Endothelial cell of umbilical vein (primary cell): ENCODE data around the gene EXD3. TPM values are rescaled to one million over a fixed set of nuclear protein-coding genes. Genes with fewer than 3 reads are reported as not detected.

Experiments
- BruUV-seq: library from RNA; stranded (reverse); fragments of 400-500 nt; replicated peaks from 2 replicates; lab custom pipeline; 2021; lab: Mats Ljungman, UMichigan
- CTCF ChIA-PET: fragments of 300-600, 350-600 bp; sonication (Branson Sonifier 250); formaldehyde crosslinking; loops from one replicate; lab custom pipeline; 2021; ENCODE audit warnings: antibody characterized with exemption, inconsistent platforms; lab: Charles Lee
- POLR2A ChIA-PET: fragments of 300-600, 350-600 bp; sonication (Branson Sonifier 250); formaldehyde crosslinking; loops from one replicate; lab custom pipeline; 2021; ENCODE audit warnings: antibody characterized with exemption, inconsistent platforms; lab: Charles Lee
- DNase-seq: peaks from one replicate; pipeline ENCODE4 v3.0.0-alpha.2; 2011; ENCODE audit warnings: low read depth, low spot score
- FAIRE-seq: peaks from 2 replicates; lab custom pipeline; 2011; peaks lifted over from hg19 to GRCh38; lab: Jason Lieb, UNC
- H2AFZ ChIP-seq: 2 replicates; pipeline ENCODE4 v1.6.0; 2012; ENCODE audit warnings: low read depth, low read length, control low read depth, inconsistent platforms
- H3K27ac ChIP-seq: 2 replicates; pipeline ENCODE4 v1.5.1; 2011; ENCODE audit warnings: low read depth, mild to moderate bottlenecking, control low read depth, low read length, moderate library complexity; ENCODE audit not compliant: insufficient read depth
- H3K27me3 ChIP-seq, 2 experiments: 2 replicates each; pipeline versions ENCODE4 v1.6.0 to v1.6.1; 2011; ENCODE audit warnings: low read length in 2 of 2, mixed read lengths in 1 of 2; ENCODE audit not compliant: control insufficient read depth in 2 of 2, insufficient read depth in 2 of 2
- H3K36me3 ChIP-seq, 2 experiments: 2 replicates in 1 of 2; 3 replicates in 1 of 2; pipeline ENCODE4 v1.5.1; 2011; ENCODE audit warnings: low read length in 2 of 2, mild to moderate bottlenecking in 1 of 2, moderate library complexity in 1 of 2; ENCODE audit not compliant: control insufficient read depth in 2 of 2, insufficient read depth in 2 of 2; ENCODE audit errors: extremely low read depth in 1 of 2
- H3K4me1 ChIP-seq: 3 replicates; pipeline ENCODE4 v1.5.1; 2011; ENCODE audit warnings: mild to moderate bottlenecking, low read length; ENCODE audit not compliant: control insufficient read depth, insufficient read depth; ENCODE audit errors: extremely low read depth
- H3K4me2 ChIP-seq: 2 replicates; pipeline ENCODE4 v1.6.1; 2011; ENCODE audit warnings: low read length, control low read depth, mixed read lengths; ENCODE audit not compliant: insufficient read depth
- H3K4me3 ChIP-seq, 3 experiments: fragments of 200-600 bp in 1 of 3; sonication (generic), shearing (Covaris generic) in 1 of 3; replicated peaks in 1 of 3; 2 replicates each; pipeline ENCODE4 v1.5.1; 2011 to 2016; ENCODE audit warnings: control low read depth in 3 of 3, low read length in 3 of 3, mild to moderate bottlenecking in 2 of 3, inconsistent platforms in 1 of 3, low read depth in 1 of 3, moderate library complexity in 1 of 3; ENCODE audit not compliant: insufficient read depth in 1 of 3
- H3K79me2 ChIP-seq: 2 replicates; pipeline ENCODE4 v1.6.0; 2012; ENCODE audit warnings: low read length, inconsistent platforms; ENCODE audit not compliant: control insufficient read depth, insufficient read depth
- H3K9ac ChIP-seq: replicated peaks from 2 replicates; pipeline ENCODE3; 2011; ENCODE audit warnings: low read length, control low read depth; ENCODE audit not compliant: insufficient read depth; ENCODE audit errors: extremely low read depth
- H3K9me1 ChIP-seq: replicated peaks from 3 replicates; pipeline ENCODE4 v1.6.0; 2011; ENCODE audit warnings: mild to moderate bottlenecking, low read length; ENCODE audit not compliant: control insufficient read depth, insufficient read depth; ENCODE audit errors: extremely low read depth
- H3K9me3 ChIP-seq: replicated peaks from 2 replicates; pipeline ENCODE4 v1.5.1; 2012; ENCODE audit warnings: low read length, inconsistent platforms; ENCODE audit not compliant: control insufficient read depth, insufficient read depth
- H4K20me1 ChIP-seq: replicated peaks from 2 replicates; pipeline ENCODE3; 2011; ENCODE audit warnings: mild to moderate bottlenecking, low read length; ENCODE audit not compliant: control insufficient read depth, insufficient read depth; ENCODE audit errors: extremely low read depth
- EZH2 ChIP-seq: IDR thresholded peaks from 2 replicates; pipeline ENCODE4 v1.6.1; 2012; ENCODE audit warnings: borderline replicate concordance, low read depth, mild to moderate bottlenecking, moderate library complexity, low read length, inconsistent platforms; ENCODE audit not compliant: severe bottlenecking
- FOS ChIP-seq: IDR thresholded peaks from 2 replicates; pipeline ENCODE4 v1.6.1; 2011; ENCODE audit warnings: mild to moderate bottlenecking, low read length, moderate library complexity, borderline replicate concordance; ENCODE audit not compliant: insufficient read depth
- GATA2 ChIP-seq: IDR thresholded peaks from 2 replicates; pipeline ENCODE4 v1.7.0; 2011; ENCODE audit warnings: low read depth, mild to moderate bottlenecking, moderate library complexity, mixed read lengths, low read length; ENCODE audit not compliant: insufficient read length, insufficient read depth
- JUN ChIP-seq: IDR thresholded peaks from 2 replicates; pipeline ENCODE4 v1.6.1; 2011; ENCODE audit warnings: borderline replicate concordance, low read depth; ENCODE audit not compliant: insufficient read length, insufficient read depth
- MAX ChIP-seq: IDR thresholded peaks from 2 replicates; pipeline ENCODE4 v1.6.1; 2011; ENCODE audit not compliant: insufficient read depth, insufficient read length
- MYC ChIP-seq: IDR thresholded peaks from one replicate; pipeline ENCODE4 v1.6.1; 2011; ENCODE audit warnings: mild to moderate bottlenecking, low read depth, low read length
- POLR2A ChIP-seq: IDR thresholded peaks from 2 replicates; pipeline ENCODE4 v1.6.1; 2012; ENCODE audit warnings: low read depth, mild to moderate bottlenecking, control low read depth, low read length
- POLR2AphosphoS5 ChIP-seq: IDR thresholded peaks from 2 replicates; pipeline ENCODE4 v1.6.1; 2012; ENCODE audit warnings: low read depth, mild to moderate bottlenecking, control low read depth, low read length, moderate library complexity; ENCODE audit not compliant: insufficient read depth
- dilution Hi-C: fragments of 300-500 bp; cut with MboI; formaldehyde crosslinking; loops from one replicate; pipeline ENCODE4 v1.15.0; 2019; ENCODE audit warnings: low sequenced_read_pairs; ENCODE audit not compliant: extremely low pct_ligation_motif_present
- intact Hi-C: fragments of 100-400 bp; cut with micrococcal nuclease; formaldehyde crosslinking; loops from one replicate; pipeline ENCODE4 v1.10.0; 2022
- polyA plus RNA-seq, 4 experiments: library from polyadenylated mRNA; depleted of rRNA in 3 of 4; stranded (reverse) in 3 of 4; unstranded in 1 of 4; fragments of >200 nt; gene quantifications; 2 replicates each; pipeline versions ENCODE4 v1.2.1 to v1.2.3, GENCODE V29; 2011 to 2012; ENCODE audit warnings: missing spikeins in 1 of 4
- total RNA-seq: library from RNA; stranded (reverse); gene quantifications from 2 replicates; pipeline ENCODE4 v1.2.3, GENCODE V29; 2021

The EXD3 gene
- total and polyA plus RNA-seq, 2 donors (not counting 3 experiments of a cell fraction or from before 2014, with no cell fraction given), result 17.7 to 30.3 TPM

GRCh38 chr9:137373611-137373980, 49.4 kb downstream of the EXD3 start:
- Histone ChIP-seq H4K20me1 (no peaks in the 10 kb centered on the region), H3K4me1 (no peaks in the 10 kb centered on the region), H3K9ac (no peak overlapping the region), H3K9me1 (no peaks in the 10 kb centered on the region), H3K4me2 (no peak overlapping the region), H3K27ac (no peak overlapping the region), H3K4me3 (no peak overlapping the region), H3K79me2 (no peaks in the 10 kb centered on the region), H2AFZ (no peak overlapping the region), H3K36me3 (no peaks in the 10 kb centered on the region), H3K27me3 (no peaks in the 10 kb centered on the region), H3K9me3 (no peaks in the 10 kb centered on the region)
- CTCF ChIA-PET, result interaction anchor here (0.7 kb wide), 1 partner anchor 12 kb away, joined by 3 read pairs; no protein-coding TSS in a partner anchor
- POLR2A ChIA-PET, result no interaction called here
- no peak for TF ChIP-seq MYC
- TF ChIP-seq EZH2, result no peak
- no peak for TF ChIP-seq MAX
- no peak for TF ChIP-seq FOS
- no peak for TF ChIP-seq POLR2AphosphoS5
- no peak for DNase-seq
- no peak for FAIRE-seq
- intact Hi-C loops (no loop called here), dilution Hi-C loops (no loop called here)
- no TSS peak for BruUV-seq

GRCh38 chr9:137372693-137373610, 50.0 kb downstream of the EXD3 start:
- Histone ChIP-seq H3K9me1 (no peaks in the 10 kb centered on the region), H3K27ac (no peak overlapping the region), H3K4me2 (no peak overlapping the region), H3K4me3 (no peak overlapping the region), H3K36me3 (no peaks in the 10 kb centered on the region), H3K79me2 (no peaks in the 10 kb centered on the region), H3K9ac (no peak overlapping the region), H3K27me3 (no peaks in the 10 kb centered on the region), H4K20me1 (no peaks in the 10 kb centered on the region), H3K9me3 (no peaks in the 10 kb centered on the region), H3K4me1 (no peaks in the 10 kb centered on the region), H2AFZ (no peak overlapping the region)
- intact Hi-C loops, result no loop called here
- no peak for FAIRE-seq
- ChIA-PET POLR2A (no interaction called here), CTCF (interaction anchor here (0.7 kb wide), 1 partner anchor 13 kb away, joined by 3 read pairs; no protein-coding TSS in a partner anchor)
- dilution Hi-C loops, result no loop called here
- no TSS peak for BruUV-seq
- DNase-seq, result no peak
- TF ChIP-seq MYC, result no peak
- no peak for TF ChIP-seq GATA2
- TF ChIP-seq POLR2A, result no peak
- TF ChIP-seq FOS, result no peak
- TF ChIP-seq MAX, result no peak
- no peak for TF ChIP-seq EZH2
- no peak for TF ChIP-seq JUN
- no peak for TF ChIP-seq POLR2AphosphoS5
